GM18498 (cell line): Measurements from ENCODE around the gene WASHC1.
"Not testable (repeated sequence)": the region's sequence is repeated elsewhere in the genome, so short reads cannot be mapped to it uniquely, and the experiment has no call there.

Experiments used
- ATAC-seq: cut with Tn5 transposase; IDR thresholded peaks from one replicate; pipeline ENCODE4 v1.9.1; 2021; ENCODE audit warnings: mild to moderate bottlenecking, moderate library complexity; ENCODE audit not compliant: unreplicated experiment

WASHC1 gene, protein sequence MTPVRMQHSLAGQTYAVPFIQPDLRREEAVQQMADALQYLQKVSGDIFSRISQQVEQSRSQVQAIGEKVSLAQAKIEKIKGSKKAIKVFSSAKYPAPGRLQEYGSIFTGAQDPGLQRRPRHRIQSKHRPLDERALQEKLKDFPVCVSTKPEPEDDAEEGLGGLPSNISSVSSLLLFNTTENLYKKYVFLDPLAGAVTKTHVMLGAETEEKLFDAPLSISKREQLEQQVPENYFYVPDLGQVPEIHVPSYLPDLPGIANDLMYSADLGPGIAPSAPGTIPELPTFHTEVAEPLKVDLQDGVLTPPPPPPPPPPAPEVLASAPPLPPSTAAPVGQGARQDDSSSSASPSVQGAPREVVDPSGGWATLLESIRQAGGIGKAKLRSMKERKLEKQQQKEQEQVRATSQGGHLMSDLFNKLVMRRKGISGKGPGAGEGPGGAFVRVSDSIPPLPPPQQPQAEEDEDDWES

DNA sequence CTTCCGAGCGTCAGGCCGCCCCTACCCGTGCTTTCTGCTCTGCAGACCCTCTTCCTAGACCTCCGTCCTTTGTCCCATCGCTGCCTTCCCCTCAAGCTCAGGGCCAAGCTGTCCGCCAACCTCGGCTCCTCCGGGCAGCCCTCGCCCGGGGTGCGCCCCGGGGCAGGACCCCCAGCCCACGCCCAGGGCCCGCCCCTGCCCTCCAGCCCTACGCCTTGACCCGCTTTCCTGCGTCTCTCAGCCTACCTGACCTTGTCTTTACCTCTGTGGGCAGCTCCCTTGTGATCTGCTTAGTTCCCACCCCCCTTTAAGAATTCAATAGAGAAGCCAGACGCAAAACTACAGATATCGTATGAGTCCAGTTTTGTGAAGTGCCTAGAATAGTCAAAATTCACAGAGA is at the start of gene WASHC1:
WASHC1 (minus strand) TSS at position 101 of the 400 bp plus-strand sequence. CDS start 4,457 bp downstream, outside the sequence.
- not testable (repeated sequence) for ATAC-seq

DNA sequence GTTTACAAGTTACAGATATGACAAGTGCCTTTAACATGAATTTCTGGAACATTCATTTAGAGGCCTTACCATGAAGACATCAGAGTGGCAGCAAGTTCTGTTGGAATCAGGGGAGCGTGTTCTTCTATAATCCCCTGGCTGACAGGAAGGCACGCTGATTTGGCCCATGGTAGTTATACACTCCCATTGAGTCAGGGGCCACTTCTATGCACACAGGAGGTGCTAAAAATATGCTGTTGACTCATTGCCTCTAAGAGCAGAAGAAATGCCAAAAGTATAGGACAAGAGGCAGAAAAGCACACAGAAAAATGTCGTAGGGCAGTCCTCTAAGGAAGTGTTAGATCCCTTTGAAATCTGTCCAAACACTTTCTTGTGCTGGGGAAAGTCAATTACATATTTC is 49.1 kb upstream of the WASHC1 start:
- not testable (repeated sequence) for ATAC-seq

DNA sequence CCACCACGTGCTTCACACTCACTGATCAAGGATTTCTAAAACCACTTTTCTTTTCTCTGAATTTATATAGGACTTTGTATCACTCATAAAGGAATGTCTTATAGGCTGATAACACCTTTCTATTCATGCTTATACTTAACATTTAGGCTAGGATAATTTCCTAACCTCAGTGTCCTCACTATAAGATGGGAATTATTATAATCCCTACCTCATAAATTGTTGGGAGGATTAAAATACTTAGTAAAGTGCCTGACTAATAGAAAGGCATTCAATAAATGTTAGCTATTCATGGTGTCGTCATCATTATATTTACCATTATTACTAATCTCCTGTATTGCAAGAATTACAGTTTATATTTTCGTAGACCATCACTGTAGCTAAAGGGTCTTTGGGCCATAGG is 47.1 kb upstream of the WASHC1 start:
- ATAC-seq = not testable (repeated sequence)

DNA sequence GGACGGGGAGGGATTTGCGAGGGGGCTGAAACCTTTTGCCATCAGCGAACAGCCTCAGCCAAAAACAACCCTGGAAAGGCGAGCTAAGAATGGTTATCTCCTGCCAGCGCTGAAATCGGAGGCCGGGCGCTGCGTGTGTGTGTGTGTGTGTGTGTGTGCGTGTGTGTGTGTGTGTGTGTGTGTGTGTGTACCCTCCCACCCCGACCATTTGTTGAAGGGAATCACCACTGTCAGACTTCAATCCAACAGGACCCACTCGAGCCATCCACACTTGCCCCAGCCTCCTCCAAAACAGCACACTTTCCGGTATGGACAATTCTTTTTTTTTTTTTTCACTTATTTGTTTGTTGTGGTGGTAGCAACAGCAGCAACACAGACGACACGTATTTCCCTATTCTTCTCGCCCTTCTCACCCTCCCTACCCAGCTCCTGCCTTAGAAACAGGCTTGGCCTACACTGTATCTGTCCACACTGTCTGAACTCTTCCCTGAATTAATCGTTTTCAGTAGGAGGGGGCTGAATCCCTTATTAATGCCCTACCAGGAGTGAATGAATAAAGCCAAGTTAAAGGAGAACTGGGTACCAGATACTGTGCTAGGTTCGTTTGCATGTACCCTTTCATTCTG is 44.8 kb upstream of the WASHC1 start:
- not testable (repeated sequence) for ATAC-seq

DNA sequence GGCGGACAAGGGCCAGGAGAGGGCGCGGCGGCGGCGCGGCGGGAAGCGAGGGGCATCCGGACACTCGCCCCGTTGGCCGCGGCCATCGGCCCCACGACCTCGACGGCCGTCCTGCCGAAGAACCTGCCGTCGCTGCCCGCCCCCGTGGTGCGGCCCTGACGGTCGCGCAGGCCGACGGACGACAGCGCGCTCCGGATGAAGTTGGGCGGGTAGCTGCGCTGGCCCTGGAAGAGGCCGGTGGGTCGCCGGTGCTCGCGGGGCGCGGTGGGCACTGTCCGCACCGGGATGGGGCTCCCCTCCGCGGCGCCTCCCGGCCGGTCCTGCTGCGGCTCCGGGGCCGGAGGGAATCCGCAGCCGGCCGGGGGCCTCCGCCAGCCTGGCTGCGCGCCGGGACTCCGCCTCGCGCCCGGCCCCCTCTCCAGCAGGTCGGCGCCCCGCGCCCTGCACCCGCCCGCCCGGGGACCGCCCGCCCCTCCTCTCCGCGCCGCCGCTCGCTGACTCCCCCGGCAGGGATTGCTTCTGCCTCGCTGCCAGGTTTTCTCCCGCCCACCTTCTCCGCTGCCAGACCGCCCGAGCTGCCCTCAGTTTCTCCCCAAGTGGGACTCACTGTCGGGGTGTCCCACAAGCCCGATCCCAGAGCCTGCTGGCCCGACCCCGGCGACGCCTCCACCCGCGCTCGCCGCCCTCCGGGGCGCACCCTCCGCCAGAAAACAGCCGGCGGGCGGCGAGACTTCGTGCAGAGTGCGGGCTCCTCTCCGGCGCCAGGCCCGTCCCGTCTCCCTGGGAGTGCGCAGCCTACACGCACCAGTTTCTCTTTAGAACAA is 44.0 kb upstream of the WASHC1 start:
- ATAC-seq = not testable (repeated sequence)

DNA sequence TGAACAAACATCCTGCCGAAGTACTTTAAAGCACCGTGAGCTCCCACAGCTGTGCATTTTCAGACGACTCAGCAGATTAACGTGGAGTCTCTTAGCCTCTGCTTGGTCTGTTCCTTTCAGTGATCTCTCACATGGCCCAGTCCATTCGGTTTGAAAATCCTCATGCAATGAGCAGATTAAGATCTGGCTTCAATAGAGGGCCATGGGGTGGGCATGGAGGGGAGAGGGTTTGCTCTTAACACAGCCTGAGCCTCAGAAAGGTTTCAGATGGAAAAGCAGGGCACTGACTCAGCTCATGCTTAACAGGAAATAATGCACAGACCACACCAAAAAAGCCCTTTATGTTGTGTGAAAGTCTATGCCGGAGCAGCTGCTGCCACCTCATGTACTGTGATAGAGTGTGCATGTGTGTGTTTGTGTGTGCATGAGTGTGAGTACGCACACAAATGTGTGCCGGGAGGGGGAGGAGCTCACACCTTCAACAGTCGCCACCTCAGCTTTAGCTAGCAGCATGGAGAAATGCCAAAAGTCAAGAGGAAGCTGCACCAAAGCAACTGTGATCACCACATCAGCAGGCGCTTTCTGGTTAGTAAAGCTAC is 33.9 kb upstream of the WASHC1 start:
- ATAC-seq = peak; percentile 84

DNA sequence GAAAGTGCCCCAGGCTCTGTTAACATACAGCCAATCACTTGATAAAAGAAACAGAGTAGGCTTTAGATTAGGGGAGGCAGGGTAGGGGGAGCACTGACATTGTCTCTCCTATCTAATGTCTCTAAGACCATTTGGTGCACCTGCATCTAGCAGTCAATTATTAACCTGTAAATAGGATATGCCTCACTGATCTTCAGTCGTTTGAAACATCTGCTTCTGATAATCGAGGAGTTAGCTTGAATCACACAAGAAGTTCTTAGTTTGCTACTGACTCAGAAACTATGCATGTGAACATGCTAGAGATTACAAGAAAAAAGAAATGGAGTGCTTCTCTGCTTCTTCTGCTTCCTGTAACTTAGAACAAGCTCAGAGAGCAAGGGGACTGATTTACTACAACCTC is 23.4 kb upstream of the WASHC1 start:
- peak; percentile 67 for ATAC-seq

DNA sequence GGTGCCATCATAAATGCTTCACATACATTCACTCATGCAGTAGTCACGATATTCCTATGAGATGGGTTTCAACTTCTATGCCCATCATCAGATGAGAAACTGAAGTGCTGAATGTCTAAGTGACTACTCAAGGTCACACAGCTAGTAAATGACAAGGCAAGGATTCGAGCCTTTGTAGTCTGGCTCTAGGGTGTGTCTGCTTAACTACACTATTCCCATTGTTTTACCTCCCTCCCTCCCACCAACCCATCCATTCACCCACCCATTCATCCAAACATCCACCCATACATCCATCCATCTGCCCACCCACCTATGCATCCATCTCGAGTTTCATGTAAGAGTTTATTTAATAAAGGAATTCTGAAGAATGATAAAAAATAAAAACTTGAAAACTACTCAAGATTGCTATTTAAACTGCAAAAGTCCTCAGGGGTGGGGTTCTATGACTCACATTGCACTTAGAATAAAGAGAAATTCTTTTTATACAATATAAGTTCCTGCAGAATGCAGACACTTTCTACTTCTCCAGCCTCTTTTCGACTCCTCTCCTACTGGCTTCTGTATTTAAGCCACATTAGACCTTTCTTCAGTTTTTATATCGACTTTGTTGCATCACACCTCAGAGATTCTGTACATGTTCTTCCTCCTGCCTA is 19.1 kb upstream of the WASHC1 start:
- ATAC-seq = not testable (repeated sequence)

DNA sequence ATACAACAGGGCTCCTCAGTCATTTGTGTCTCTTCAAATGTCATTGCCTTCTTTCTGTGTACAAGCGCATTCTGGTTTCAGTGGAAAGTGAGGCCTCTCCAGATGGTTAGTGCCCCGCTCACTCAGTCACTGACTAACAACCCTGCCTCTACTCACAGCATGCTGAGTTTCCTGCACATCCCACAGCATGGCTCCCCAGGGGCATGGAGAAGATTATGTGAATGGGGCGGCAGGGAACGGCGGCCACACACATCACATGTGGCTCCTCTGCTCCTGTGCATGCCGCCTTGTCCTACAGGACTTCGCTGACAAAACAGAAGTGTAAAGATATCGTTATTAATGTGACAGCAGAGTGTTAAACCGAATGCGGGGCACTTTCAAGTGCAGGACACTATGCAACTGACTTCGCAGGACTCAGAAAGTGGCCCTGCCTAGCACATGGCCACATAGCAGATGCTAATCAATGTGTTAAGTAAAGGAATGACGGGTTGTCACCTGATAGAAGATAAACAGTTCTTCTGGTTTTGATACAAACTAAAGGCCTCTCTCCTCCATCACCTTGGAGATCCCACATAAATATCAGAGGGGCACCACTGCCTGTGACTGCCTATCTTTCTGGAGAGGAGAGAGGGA is 17.5 kb upstream of the WASHC1 start:
- not testable (repeated sequence) for ATAC-seq

DNA sequence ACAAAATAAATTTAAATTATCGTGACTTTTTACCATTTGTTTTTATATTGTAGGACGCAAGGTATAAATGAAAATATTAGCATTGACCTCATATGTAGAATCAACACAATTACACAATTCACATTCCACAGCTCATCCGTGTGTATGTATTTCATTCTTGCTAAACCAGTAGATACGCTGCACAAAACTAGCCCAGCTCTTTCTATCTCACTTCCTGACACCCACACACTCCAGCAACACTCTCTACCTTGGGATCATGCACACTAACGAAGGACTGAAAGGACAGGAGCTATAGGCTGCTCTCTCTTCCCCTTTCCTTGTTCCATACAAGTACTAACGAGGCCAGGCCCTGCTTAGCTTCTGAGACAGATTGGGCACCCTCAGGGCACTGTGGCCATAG is 16.9 kb upstream of the WASHC1 start:
- ATAC-seq = not testable (repeated sequence)

DNA sequence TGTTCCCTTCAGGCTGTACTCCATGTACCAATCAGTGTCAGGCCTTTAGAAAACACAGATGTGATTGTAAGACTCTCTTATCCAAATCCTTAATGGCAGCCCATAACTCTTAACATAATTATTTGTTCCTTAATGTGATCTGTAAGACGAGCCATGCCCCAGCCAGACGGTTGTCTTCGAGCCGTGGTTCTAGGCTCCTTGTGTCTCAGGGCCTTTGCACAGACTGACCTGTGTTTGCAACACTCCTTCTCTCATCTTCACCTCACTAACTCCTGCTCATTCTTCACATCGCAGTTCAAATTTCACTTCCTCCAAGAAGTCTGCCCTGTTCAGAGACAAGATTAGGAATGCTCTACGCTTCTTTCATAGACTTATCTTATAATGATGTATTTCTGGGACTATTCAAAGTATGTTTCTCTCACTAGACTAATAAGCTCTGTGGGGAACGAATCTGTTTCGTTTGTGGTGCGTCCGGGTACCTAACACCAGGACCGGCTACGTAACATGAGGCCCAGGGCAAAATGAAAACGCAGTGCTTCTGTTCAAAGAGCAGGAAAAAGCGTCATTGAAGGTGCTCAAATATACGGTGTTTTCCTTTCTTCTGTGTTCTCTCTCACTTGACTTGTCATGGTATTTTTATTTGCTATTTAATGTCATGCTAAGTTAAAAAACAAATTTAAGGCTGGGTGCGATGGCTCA is 16.1 kb upstream of the WASHC1 start:
- ATAC-seq = not testable (repeated sequence)

DNA sequence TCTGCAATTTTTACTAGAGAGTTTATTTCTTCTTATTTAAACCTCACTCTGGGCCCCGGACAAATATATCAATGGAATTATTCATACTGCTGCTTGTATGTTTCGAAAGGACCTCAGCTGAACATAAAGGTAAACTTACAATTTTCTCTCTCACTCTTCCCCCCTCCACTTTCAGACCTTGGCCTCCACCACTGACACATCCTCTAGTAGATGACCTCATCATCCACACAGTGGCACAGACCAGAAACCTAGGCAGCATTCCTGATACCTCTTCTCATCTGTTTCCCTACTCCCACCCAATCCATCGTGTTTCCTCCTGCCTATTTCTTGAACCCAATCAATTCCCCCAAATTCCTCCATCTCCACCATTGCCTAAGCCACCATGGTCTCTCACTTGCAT is 15.2 kb upstream of the WASHC1 start:
- ATAC-seq = not testable (repeated sequence)

DNA sequence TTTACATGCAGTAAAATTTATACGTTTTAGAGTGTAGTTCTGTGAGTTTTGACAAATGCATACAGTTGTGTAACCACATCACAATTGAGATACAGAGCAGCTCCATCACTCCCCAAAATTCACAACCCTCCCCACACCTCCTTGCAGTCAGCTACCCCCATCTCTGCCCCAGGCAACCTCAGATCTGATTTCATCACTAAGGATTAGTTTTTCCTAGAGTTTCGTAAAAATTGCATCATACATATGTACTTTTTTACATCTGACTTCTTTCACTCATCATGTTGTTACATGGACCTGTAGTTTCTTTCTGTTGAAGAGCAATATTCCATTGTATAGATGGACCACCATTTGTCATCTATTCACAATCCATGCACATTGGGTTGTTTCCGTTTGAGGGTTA is 14.4 kb upstream of the WASHC1 start:
- ATAC-seq = not testable (repeated sequence)

DNA sequence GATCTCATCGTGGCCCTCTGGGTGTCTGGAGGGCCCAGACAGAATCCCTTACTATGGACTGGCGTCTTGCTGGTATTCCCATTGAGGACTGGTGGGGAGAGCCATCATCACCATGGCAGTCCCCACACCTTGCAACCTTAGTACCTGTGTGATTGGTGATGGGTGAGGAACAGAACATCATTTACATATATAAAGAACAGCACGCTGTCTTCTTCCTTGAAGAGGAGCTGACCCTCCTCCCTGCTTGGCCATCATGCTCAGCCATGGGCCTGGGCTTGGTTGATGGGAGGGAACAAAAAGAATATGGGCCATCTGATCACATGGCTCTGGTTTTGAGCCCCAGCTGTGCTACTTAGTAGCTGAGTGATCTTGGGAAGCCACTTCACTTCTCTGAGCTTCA is 13.9 kb upstream of the WASHC1 start:
- not testable (repeated sequence) for ATAC-seq

DNA sequence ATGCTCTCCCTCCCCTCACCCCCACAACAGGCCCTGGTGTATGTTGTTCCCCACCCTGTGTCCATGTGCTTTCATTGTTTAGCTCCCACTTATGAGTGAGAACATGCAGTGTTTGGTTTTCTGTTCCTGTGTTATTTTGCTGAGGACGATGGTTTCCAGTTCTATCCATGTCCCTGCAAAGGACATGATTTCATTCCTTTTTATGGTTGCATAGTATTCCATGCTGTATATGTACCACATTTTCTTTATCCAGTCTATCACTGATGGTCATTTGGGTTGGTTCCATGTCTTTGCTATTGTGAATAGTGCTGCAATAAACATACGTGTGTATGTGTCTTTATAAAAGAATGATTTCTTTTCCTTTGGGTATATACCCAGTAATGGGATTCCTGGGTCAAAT is 12.6 kb upstream of the WASHC1 start:
- not testable (repeated sequence) for ATAC-seq

DNA sequence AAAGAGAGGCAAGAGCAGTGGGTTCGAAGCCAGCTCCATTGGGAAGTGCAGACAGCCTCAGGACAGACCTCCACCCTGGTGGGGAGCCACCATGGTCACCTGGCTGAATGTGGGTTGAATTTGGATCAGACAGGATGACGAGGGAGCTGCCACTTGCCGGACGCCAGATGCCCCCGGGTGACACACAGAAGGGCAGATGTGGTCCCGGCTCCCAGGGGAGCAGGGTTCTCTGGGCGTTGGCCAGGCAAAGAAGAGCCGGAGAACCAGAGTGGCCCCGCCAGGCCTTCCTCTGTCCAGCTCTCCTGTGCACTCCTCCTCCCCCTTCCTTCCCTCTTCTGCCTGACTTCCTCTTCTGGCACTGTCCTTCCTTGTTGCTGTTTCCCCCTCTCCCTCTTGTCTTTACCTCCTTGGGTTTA is 12.0 kb upstream of the WASHC1 start:
- not testable (repeated sequence) for ATAC-seq

DNA sequence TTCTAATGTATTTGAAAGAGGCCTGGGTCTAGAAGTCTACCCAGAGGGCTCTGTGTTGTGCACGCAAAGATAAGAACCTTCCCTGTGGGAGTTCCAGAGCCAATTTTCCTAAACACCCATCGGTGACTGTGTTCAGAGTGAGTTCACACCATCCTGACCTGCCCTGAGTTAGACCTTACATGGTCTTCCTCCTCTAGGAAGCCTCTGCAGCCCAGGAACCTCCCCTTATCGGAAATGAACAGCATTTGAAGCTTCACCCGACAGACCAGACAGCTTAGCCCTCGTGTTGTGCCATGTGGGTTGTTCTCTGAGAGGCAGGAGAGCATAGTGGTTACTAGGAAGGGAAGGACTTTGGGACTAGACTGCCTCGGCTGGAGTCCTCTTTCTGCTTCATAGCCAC is 3.1 kb upstream of the WASHC1 start:
- not testable (repeated sequence) for ATAC-seq

DNA sequence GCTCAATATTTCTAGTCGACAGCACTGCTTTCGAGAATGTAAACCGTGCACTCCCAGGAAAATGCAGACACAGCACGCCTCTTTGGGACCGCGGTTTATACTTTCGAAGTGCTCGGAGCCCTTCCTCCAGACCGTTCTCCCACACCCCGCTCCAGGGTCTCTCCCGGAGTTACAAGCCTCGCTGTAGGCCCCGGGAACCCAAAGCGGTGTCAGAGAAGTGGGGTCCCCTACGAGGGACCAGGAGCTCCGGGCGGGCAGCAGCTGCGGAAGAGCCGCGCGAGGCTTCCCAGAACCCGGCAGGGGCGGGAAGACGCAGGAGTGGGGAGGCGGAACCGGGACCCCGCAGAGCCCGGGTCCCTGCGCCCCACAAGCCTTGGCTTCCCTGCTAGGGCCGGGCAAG is 481 bp downstream of the WASHC1 start:
- not testable (repeated sequence) for ATAC-seq

DNA sequence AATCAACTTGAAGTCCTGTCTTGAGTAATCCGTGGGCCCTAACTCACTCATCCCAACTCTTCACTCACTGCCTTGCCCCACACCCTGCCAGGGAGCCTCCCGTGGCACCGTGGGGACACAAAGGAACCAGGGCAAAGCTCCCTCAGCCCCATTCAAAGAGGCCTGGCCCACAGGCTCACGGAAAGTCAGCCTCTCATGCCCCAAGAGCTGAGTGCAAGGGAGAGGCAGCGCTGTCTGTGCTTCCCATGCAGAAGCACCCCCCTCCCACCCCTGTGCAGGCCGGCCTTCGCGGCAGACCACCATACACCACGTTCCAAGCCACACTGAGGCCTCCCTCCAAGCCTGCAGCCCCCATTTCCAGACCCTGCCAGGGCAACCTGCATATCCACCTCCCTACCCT is 7.6 kb downstream of the WASHC1 start:
- not testable (repeated sequence) for ATAC-seq
